ENCODE results near the gene CCDC157. TPM values are rescaled to one million over a fixed set of nuclear protein-coding genes. Genes with fewer than 3 reads are reported as not detected.

CCDC157 gene
- total and polyA plus RNA-seq, 9 of the 15 experiments (the other 6 are each of a cell fraction or from before 2014, with no cell fraction given) = 0.04 to 1.3 (median 0.68) TPM

DNA sequence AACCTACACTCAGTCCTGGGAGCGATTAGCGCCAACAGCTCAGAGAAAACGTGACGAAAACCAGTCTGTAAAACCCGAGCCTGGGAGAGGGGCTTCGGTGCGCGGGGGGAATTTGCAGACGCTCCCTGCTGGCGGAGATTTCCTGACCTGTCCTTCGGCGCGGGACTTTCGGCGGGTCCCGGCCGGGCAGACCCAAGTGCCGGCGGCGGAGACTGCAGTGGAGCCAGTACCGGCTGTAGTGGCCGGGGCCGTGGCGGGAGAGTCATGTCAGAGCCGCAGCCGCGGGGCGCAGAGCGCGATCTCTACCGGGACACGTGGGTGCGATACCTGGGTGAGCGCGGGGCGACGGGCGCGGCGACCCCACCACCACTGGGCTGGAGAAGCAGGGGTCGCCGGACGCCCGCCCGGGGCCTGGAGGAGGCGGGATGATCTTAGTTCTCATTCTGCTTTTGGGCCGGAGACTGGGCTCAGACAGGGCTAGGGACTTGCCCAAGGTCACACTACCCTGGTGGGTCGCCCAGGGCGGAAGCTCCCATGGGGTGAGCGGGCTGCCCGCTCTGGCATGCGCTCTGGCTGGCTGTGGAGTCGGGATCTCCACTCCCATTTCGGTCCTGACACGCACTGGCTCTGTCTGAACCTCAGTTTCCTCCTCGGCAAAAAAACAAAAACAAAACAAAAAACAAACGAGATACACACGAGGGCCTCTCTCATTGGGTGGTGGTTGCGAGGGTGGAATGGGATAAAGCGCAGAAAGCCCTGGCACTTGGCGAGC, 69.0 kb downstream of the CCDC157 start, which contains the start of gene MTFP1 (continued):
- TF ChIP-seq, protein P1, sequence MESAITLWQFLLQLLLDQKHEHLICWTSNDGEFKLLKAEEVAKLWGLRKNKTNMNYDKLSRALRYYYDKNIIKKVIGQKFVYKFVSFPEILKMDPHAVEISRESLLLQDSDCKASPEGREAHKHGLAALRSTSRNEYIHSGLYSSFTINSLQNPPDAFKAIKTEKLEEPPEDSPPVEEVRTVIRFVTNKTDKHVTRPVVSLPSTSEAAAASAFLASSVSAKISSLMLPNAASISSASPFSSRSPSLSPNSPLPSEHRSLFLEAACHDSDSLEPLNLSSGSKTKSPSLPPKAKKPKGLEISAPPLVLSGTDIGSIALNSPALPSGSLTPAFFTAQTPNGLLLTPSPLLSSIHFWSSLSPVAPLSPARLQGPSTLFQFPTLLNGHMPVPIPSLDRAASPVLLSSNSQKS (CRISPR knock-in tag; IDR thresholded peaks at IDR 0.05) = no peak
- TF ChIP-seq HLTF (IDR thresholded peaks at IDR 0.05) (no peak), PCBP1 (IDR thresholded peaks at IDR 0.05; ENCODE audit: low read depth, low read length, poor library complexity, severe bottlenecking) (no peak)
- TF ChIP-seq, protein P2, sequence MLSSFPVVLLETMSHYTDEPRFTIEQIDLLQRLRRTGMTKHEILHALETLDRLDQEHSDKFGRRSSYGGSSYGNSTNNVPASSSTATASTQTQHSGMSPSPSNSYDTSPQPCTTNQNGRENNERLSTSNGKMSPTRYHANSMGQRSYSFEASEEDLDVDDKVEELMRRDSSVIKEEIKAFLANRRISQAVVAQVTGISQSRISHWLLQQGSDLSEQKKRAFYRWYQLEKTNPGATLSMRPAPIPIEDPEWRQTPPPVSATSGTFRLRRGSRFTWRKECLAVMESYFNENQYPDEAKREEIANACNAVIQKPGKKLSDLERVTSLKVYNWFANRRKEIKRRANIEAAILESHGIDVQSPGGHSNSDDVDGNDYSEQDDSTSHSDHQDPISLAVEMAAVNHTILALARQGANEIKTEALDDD (IDR thresholded peaks at IDR 0.05) = no peak
- TF ChIP-seq, protein P3, sequence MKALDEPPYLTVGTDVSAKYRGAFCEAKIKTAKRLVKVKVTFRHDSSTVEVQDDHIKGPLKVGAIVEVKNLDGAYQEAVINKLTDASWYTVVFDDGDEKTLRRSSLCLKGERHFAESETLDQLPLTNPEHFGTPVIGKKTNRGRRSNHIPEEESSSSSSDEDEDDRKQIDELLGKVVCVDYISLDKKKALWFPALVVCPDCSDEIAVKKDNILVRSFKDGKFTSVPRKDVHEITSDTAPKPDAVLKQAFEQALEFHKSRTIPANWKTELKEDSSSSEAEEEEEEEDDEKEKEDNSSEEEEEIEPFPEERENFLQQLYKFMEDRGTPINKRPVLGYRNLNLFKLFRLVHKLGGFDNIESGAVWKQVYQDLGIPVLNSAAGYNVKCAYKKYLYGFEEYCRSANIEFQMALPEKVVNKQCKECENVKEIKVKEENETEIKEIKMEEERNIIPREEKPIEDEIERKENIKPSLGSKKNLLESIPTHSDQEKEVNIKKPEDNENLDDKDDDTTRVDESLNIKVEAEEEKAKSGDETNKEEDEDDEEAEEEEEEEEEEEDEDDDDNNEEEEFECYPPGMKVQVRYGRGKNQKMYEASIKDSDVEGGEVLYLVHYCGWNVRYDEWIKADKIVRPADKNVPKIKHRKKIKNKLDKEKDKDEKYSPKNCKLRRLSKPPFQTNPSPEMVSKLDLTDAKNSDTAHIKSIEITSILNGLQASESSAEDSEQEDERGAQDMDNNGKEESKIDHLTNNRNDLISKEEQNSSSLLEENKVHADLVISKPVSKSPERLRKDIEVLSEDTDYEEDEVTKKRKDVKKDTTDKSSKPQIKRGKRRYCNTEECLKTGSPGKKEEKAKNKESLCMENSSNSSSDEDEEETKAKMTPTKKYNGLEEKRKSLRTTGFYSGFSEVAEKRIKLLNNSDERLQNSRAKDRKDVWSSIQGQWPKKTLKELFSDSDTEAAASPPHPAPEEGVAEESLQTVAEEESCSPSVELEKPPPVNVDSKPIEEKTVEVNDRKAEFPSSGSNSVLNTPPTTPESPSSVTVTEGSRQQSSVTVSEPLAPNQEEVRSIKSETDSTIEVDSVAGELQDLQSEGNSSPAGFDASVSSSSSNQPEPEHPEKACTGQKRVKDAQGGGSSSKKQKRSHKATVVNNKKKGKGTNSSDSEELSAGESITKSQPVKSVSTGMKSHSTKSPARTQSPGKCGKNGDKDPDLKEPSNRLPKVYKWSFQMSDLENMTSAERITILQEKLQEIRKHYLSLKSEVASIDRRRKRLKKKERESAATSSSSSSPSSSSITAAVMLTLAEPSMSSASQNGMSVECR (CRISPR knock-in tag; IDR thresholded peaks at IDR 0.05) = no peak

Small RNA genes within 50 kb of the gene (small RNA-seq; reads per million reads assigned to genes)
- not detected for gene AC004832.3
- gene RNU6-564P = not detected

Other genes starting within 250 kb of the CCDC157 start
Only the 7 nearest of the 13 such genes appear.
- gene OSM, start 90.2 kb upstream of the CCDC157 start, total RNA-seq (2014; rRNA removed) = not detected in 2 replicates
- gene OSM, start 90.2 kb upstream of the CCDC157 start, total RNA-seq (2014; rRNA removed; fragmentation: Illumina TruSeq; extraction: Trizol) = not detected in 2 replicates
- not detected in 2 replicates for gene OSM, start 90.2 kb upstream of the CCDC157 start, total RNA-seq (2015; rRNA removed; fragmentation: Illumina TruSeq; extraction: Trizol)
- gene OSM, start 90.2 kb upstream of the CCDC157 start, total RNA-seq (2021) = not detected in 2 replicates
- 0.08 and 0.22 TPM in 2 replicates for gene OSM, start 90.2 kb upstream of the CCDC157 start, polyA plus RNA-seq (2011; rRNA removed)
- gene OSM, start 90.2 kb upstream of the CCDC157 start, polyA plus RNA-seq (2014; fragmentation: Illumina TruSeq; extraction: Trizol) = not detected in 2 replicates
- gene OSM, start 90.2 kb upstream of the CCDC157 start, polyA plus RNA-seq (2014; fragmentation: Nextera tagmentation; extraction: Ambion mirVana) = not detected
- not detected in 2 replicates for gene OSM, start 90.2 kb upstream of the CCDC157 start, polyA plus RNA-seq (2014; rRNA removed)
- 1.2 and 1.3 TPM in 2 replicates for gene CASTOR1, start 67.5 kb upstream of the CCDC157 start, total RNA-seq (2014; rRNA removed)
- 0.47 TPM in 1 of 2 replicates, not detected in the other for gene CASTOR1, start 67.5 kb upstream of the CCDC157 start, total RNA-seq (2014; rRNA removed; fragmentation: Illumina TruSeq; extraction: Trizol)
- gene CASTOR1, start 67.5 kb upstream of the CCDC157 start, total RNA-seq (2015; rRNA removed; fragmentation: Illumina TruSeq; extraction: Trizol) = 0.72 and 1.1 TPM in 2 replicates
- 2.6 and 3.1 TPM in 2 replicates for gene CASTOR1, start 67.5 kb upstream of the CCDC157 start, total RNA-seq (2021)
- gene CASTOR1, start 67.5 kb upstream of the CCDC157 start, polyA plus RNA-seq (2011; rRNA removed) = 2.5 and 3.2 TPM in 2 replicates
- 0.96 and 0.98 TPM in 2 replicates for gene CASTOR1, start 67.5 kb upstream of the CCDC157 start, polyA plus RNA-seq (2014; fragmentation: Illumina TruSeq; extraction: Trizol)
- under 1 TPM; 0.35 to 0.56 TPM for gene CASTOR1, start 67.5 kb upstream of the CCDC157 start, polyA plus RNA-seq (2014; fragmentation: Nextera tagmentation; extraction: Ambion mirVana)
- gene CASTOR1, start 67.5 kb upstream of the CCDC157 start, polyA plus RNA-seq (2014; rRNA removed) = 1.3 and 1.9 TPM in 2 replicates
- 7.5 and 7.8 TPM in 2 replicates for gene TBC1D10A, start 30.1 kb upstream of the CCDC157 start, total RNA-seq (2014; rRNA removed)
- gene TBC1D10A, start 30.1 kb upstream of the CCDC157 start, total RNA-seq (2014; rRNA removed; fragmentation: Illumina TruSeq; extraction: Trizol) = 2.0 and 2.3 TPM in 2 replicates
- 4.6 and 5.0 TPM in 2 replicates for gene TBC1D10A, start 30.1 kb upstream of the CCDC157 start, total RNA-seq (2015; rRNA removed; fragmentation: Illumina TruSeq; extraction: Trizol)
- gene TBC1D10A, start 30.1 kb upstream of the CCDC157 start, total RNA-seq (2021) = 9.8 and 10.4 TPM in 2 replicates
- gene TBC1D10A, start 30.1 kb upstream of the CCDC157 start, polyA plus RNA-seq (2011; rRNA removed) = 6.0 and 8.2 TPM in 2 replicates
- 4.3 and 6.2 TPM in 2 replicates for gene TBC1D10A, start 30.1 kb upstream of the CCDC157 start, polyA plus RNA-seq (2014; fragmentation: Illumina TruSeq; extraction: Trizol)
- under 1 TPM; 0.13 to 0.18 TPM for gene TBC1D10A, start 30.1 kb upstream of the CCDC157 start, polyA plus RNA-seq (2014; fragmentation: Nextera tagmentation; extraction: Ambion mirVana)
- gene TBC1D10A, start 30.1 kb upstream of the CCDC157 start, polyA plus RNA-seq (2014; rRNA removed) = 5.8 and 7.9 TPM in 2 replicates
- gene SF3A1, start 113 bp upstream of the CCDC157 start, total RNA-seq (2014; rRNA removed) = 53.7 and 89.0 TPM in 2 replicates
- gene SF3A1, start 113 bp upstream of the CCDC157 start, total RNA-seq (2014; rRNA removed; fragmentation: Illumina TruSeq; extraction: Trizol) = 12.3 and 12.8 TPM in 2 replicates
- gene SF3A1, start 113 bp upstream of the CCDC157 start, total RNA-seq (2015; rRNA removed; fragmentation: Illumina TruSeq; extraction: Trizol) = 13.0 and 21.3 TPM in 2 replicates
- gene SF3A1, start 113 bp upstream of the CCDC157 start, total RNA-seq (2021) = 223 and 228 TPM in 2 replicates
- gene SF3A1, start 113 bp upstream of the CCDC157 start, polyA plus RNA-seq (2011; rRNA removed) = 8.6 and 29.3 TPM in 2 replicates
- 113 and 116 TPM in 2 replicates for gene SF3A1, start 113 bp upstream of the CCDC157 start, polyA plus RNA-seq (2014; fragmentation: Illumina TruSeq; extraction: Trizol)
- gene SF3A1, start 113 bp upstream of the CCDC157 start, polyA plus RNA-seq (2014; fragmentation: Nextera tagmentation; extraction: Ambion mirVana) = 1 to 10 TPM; 6.7 to 8.2 TPM
- 29.4 and 38.3 TPM in 2 replicates for gene SF3A1, start 113 bp upstream of the CCDC157 start, polyA plus RNA-seq (2014; rRNA removed)
- gene RNF215, start 30.4 kb downstream of the CCDC157 start, total RNA-seq (2014; rRNA removed) = 4.0 and 4.7 TPM in 2 replicates
- 1.7 and 2.7 TPM in 2 replicates for gene RNF215, start 30.4 kb downstream of the CCDC157 start, total RNA-seq (2014; rRNA removed; fragmentation: Illumina TruSeq; extraction: Trizol)
- gene RNF215, start 30.4 kb downstream of the CCDC157 start, total RNA-seq (2015; rRNA removed; fragmentation: Illumina TruSeq; extraction: Trizol) = 2.2 and 2.3 TPM in 2 replicates
- 6.8 and 9.2 TPM in 2 replicates for gene RNF215, start 30.4 kb downstream of the CCDC157 start, total RNA-seq (2021)
- gene RNF215, start 30.4 kb downstream of the CCDC157 start, polyA plus RNA-seq (2011; rRNA removed) = 5.6 and 7.1 TPM in 2 replicates
- gene RNF215, start 30.4 kb downstream of the CCDC157 start, polyA plus RNA-seq (2014; fragmentation: Illumina TruSeq; extraction: Trizol) = 2.1 and 3.9 TPM in 2 replicates
- gene RNF215, start 30.4 kb downstream of the CCDC157 start, polyA plus RNA-seq (2014; fragmentation: Nextera tagmentation; extraction: Ambion mirVana) = under 1 TPM; 0.08 to 0.10 TPM
- gene RNF215, start 30.4 kb downstream of the CCDC157 start, polyA plus RNA-seq (2014; rRNA removed) = 7.2 and 9.8 TPM in 2 replicates
- gene SEC14L2, start 40.0 kb downstream of the CCDC157 start, total RNA-seq (2014; rRNA removed) = 0.05 and 0.08 TPM in 2 replicates
- gene SEC14L2, start 40.0 kb downstream of the CCDC157 start, total RNA-seq (2014; rRNA removed; fragmentation: Illumina TruSeq; extraction: Trizol) = 0.04 and 0.06 TPM in 2 replicates
- gene SEC14L2, start 40.0 kb downstream of the CCDC157 start, total RNA-seq (2015; rRNA removed; fragmentation: Illumina TruSeq; extraction: Trizol) = 0.11 TPM in 2 replicates
- gene SEC14L2, start 40.0 kb downstream of the CCDC157 start, total RNA-seq (2021) = 0.04 and 0.16 TPM in 2 replicates
- gene SEC14L2, start 40.0 kb downstream of the CCDC157 start, polyA plus RNA-seq (2011; rRNA removed) = 0.07 and 0.11 TPM in 2 replicates
- gene SEC14L2, start 40.0 kb downstream of the CCDC157 start, polyA plus RNA-seq (2014; fragmentation: Illumina TruSeq; extraction: Trizol) = 0.06 and 0.12 TPM in 2 replicates
- gene SEC14L2, start 40.0 kb downstream of the CCDC157 start, polyA plus RNA-seq (2014; fragmentation: Nextera tagmentation; extraction: Ambion mirVana) = under 1 TPM; 0.10 to 0.17 TPM
- gene SEC14L2, start 40.0 kb downstream of the CCDC157 start, polyA plus RNA-seq (2014; rRNA removed) = 0.03 TPM in 1 of 2 replicates, not detected in the other
- gene MTFP1, start 68.8 kb downstream of the CCDC157 start, total RNA-seq (2014; rRNA removed) = 52.0 and 66.0 TPM in 2 replicates
- 25.2 and 30.1 TPM in 2 replicates for gene MTFP1, start 68.8 kb downstream of the CCDC157 start, total RNA-seq (2014; rRNA removed; fragmentation: Illumina TruSeq; extraction: Trizol)
- gene MTFP1, start 68.8 kb downstream of the CCDC157 start, total RNA-seq (2015; rRNA removed; fragmentation: Illumina TruSeq; extraction: Trizol) = 34.0 and 38.4 TPM in 2 replicates
- gene MTFP1, start 68.8 kb downstream of the CCDC157 start, total RNA-seq (2021) = 43.3 and 45.8 TPM in 2 replicates
- 24.0 and 37.7 TPM in 2 replicates for gene MTFP1, start 68.8 kb downstream of the CCDC157 start, polyA plus RNA-seq (2011; rRNA removed)
- 22.5 and 35.0 TPM in 2 replicates for gene MTFP1, start 68.8 kb downstream of the CCDC157 start, polyA plus RNA-seq (2014; fragmentation: Illumina TruSeq; extraction: Trizol)
- gene MTFP1, start 68.8 kb downstream of the CCDC157 start, polyA plus RNA-seq (2014; fragmentation: Nextera tagmentation; extraction: Ambion mirVana) = 10 to 100 TPM; 10.7 to 17.5 TPM
- 41.8 and 42.0 TPM in 2 replicates for gene MTFP1, start 68.8 kb downstream of the CCDC157 start, polyA plus RNA-seq (2014; rRNA removed)